ENCODE data around the gene EGFLAM. TPM values are rescaled to one million over a fixed set of nuclear protein-coding genes. Genes with fewer than 3 reads are reported as not detected.
A peak's percentile ranks its signal among the peaks of the same experiment; 100 is the strongest.

EGFLAM gene
- total RNA-seq, 1 experiment from 2014 or later = 0.33 TPM

DNA sequence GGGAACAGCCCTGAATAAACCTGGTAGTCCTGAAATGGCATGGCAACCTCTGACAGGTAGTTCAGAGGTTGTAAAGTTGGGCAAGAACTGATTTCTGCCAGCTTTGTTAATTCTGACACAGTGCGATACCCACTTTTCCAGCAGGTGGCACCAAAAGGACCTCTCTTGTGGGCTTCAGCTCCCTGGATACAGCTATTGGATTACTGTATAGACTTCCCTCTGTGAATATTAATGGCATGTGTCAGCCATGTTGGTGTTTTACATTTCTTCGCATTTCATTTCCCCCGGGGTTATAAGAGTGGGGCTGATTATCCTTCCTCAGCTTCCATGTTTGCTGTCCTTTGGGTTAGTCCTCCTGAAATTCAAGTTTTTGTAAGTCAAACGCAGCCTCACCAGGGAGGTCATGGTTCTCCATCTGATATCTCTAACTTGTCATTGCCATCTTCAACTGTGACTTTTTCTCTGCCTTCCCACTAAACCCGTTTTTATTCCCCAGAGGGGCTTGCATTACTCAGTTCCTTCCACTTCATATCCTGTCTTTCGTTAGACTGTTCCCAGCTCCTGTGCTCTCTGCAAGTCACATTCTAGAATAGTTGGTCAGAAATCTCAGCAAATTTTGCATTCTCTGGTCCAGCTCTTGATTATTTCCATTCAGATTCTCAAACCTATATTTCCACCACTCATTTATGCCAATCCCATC is 162.5 kb downstream of the EGFLAM start:
- Histone ChIP-seq H3K9ac (ENCODE audit: extremely low read depth, insufficient read length, low read length) (no peak overlapping the region), H3K79me2 (ENCODE audit: insufficient read depth, low read length) (no peaks in the 10 kb centered on the region), H4K91ac (ENCODE audit: insufficient read length, low read depth, low read length) (no peak overlapping the region), H2BK120ac (ENCODE audit: low read depth, low read length, poor library complexity, severe bottlenecking) (no peak overlapping the region), H2BK20ac (ENCODE audit: low read depth, low read length, poor library complexity, severe bottlenecking) (no peak overlapping the region), H3K4me2 (ENCODE audit: insufficient read depth, insufficient read length, low read length) (no peak overlapping the region), H2BK5ac (ENCODE audit: insufficient read length, low read length) (no peak overlapping the region), H2AFZ (ENCODE audit: low read length) (no peak overlapping the region), H4K20me1 (ENCODE audit: control insufficient read depth, insufficient read depth, insufficient read length) (no peaks in the 10 kb centered on the region), H3K27ac (ENCODE audit: insufficient read length, low read depth, low read length) (no peak overlapping the region), H3K18ac (ENCODE audit: insufficient read length, low read depth, low read length) (no peak overlapping the region), H2BK15ac (ENCODE audit: low read depth, low read length) (no peak overlapping the region), H3T11ph (ENCODE audit: low read length) (no peak overlapping the region), H2AK5ac (ENCODE audit: insufficient read length, low read length) (no peak overlapping the region), H3K9me3 (ENCODE audit: control insufficient read depth, low read depth, low read length) (no peaks in the 10 kb centered on the region), H2BK12ac (ENCODE audit: insufficient read length, low read depth, low read length) (no peak overlapping the region), H3K23me2 (ENCODE audit: insufficient read length, low read depth, low read length, poor library complexity, severe bottlenecking) (no peaks in the 10 kb centered on the region), H3K4ac (ENCODE audit: low read depth, low read length) (no peak overlapping the region), H3K14ac (ENCODE audit: insufficient read depth, low read length) (no peak overlapping the region), H3K79me1 (ENCODE audit: insufficient read depth, low read depth, low read length, poor library complexity, severe bottlenecking) (no peaks in the 10 kb centered on the region), H3K27me3 (ENCODE audit: insufficient read depth, low read length) (no peaks in the 10 kb centered on the region), H3K4me1 (ENCODE audit: insufficient read depth, low read length) (0 out of 2 replicates have a peak, but pooled peaks cover 6% of the 10 kb centered on the region), H3K23ac (ENCODE audit: insufficient read length, low read depth, low read length) (no peak overlapping the region), H4K5ac (ENCODE audit: insufficient read length, low read depth, low read length) (no peak overlapping the region), H4K8ac (replicated peaks; ENCODE audit: insufficient read length, low read depth, low read length) (no peak overlapping the region), H3K56ac (ENCODE audit: insufficient read length, low read depth, low read length) (no peak overlapping the region)
- DNase-seq = peak; percentile 56
- Mint-ChIP-seq H3K4me1 (peaks cover 18 to 21% of the 10 kb centered on the region in 2 experiments), H3K27me3 (ENCODE audit: low read depth) (peaks cover 5% of the 10 kb centered on the region; the same call in 1 of the 2 replicates), H3K9me3 (no peaks in the 10 kb centered on the region), H3K36me3 (ENCODE audit: insufficient read depth in 1 of 3, low read depth in 3 of 3) (no peaks in the 10 kb centered on the region), H3K4me3 (no peak overlapping the region), H3K27ac (no peak overlapping the region)
- TF ChIP-seq, protein P1, sequence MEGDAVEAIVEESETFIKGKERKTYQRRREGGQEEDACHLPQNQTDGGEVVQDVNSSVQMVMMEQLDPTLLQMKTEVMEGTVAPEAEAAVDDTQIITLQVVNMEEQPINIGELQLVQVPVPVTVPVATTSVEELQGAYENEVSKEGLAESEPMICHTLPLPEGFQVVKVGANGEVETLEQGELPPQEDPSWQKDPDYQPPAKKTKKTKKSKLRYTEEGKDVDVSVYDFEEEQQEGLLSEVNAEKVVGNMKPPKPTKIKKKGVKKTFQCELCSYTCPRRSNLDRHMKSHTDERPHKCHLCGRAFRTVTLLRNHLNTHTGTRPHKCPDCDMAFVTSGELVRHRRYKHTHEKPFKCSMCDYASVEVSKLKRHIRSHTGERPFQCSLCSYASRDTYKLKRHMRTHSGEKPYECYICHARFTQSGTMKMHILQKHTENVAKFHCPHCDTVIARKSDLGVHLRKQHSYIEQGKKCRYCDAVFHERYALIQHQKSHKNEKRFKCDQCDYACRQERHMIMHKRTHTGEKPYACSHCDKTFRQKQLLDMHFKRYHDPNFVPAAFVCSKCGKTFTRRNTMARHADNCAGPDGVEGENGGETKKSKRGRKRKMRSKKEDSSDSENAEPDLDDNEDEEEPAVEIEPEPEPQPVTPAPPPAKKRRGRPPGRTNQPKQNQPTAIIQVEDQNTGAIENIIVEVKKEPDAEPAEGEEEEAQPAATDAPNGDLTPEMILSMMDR (conservative IDR thresholded peaks at IDR 0.05) = peak; percentile 77
- WGBS (ENCODE audit: extremely low coverage, insufficient read length, low lambda C conversion rate) = no CpG with 5 or more reads among the region's 6 CpGs
